ENCODE data around the gene TRIM66. TPM values are rescaled to one million over a fixed set of nuclear protein-coding genes. Genes with fewer than 3 reads are reported as not detected.

TRIM66 gene
- total and polyA plus RNA-seq, 2 donors (not counting 3 experiments of a cell fraction or from before 2014, with no cell fraction given) = 5.5 to 11.7 TPM

- no peak overlapping the region for H3K9ac ChIP-seq (replicated peaks; ENCODE audit: extremely low read depth, insufficient read depth, low read length)
- H3K4me3 ChIP-seq (replicated peaks in 1 of 3; ENCODE audit: insufficient read depth in 1 of 3, low read depth in 1 of 3, low read length in 3 of 3) = no peak overlapping the region
- H3K4me2 ChIP-seq (ENCODE audit: insufficient read depth, low read length) = no peak overlapping the region
- no peaks in the 10 kb centered on the region for H3K4me1 ChIP-seq (ENCODE audit: control insufficient read depth, extremely low read depth, insufficient read depth, low read length)
- no peak overlapping the region for H2AFZ ChIP-seq (ENCODE audit: low read depth, low read length)
- H4K20me1 ChIP-seq (replicated peaks; ENCODE audit: control insufficient read depth, extremely low read depth, insufficient read depth, low read length) = no peaks in the 10 kb centered on the region
- FAIRE-seq (no peak), DNase-seq (ENCODE audit: low read depth, low spot score) (no peak)
- dilution Hi-C loops (cut with MboI; ENCODE audit: extremely low pct_ligation_motif_present, low sequenced_read_pairs) = no loop called here
- H3K27ac ChIP-seq (ENCODE audit: insufficient read depth, low read depth, low read length) = no peak overlapping the region
- intact Hi-C loops (cut with micrococcal nuclease) = no loop called here
- no TSS peak for BruUV-seq (replicated peaks)
- no peaks in the 10 kb centered on the region for H3K79me2 ChIP-seq (ENCODE audit: control insufficient read depth, insufficient read depth, low read length)
- H3K9me3 ChIP-seq (replicated peaks; ENCODE audit: control insufficient read depth, insufficient read depth, low read length) = no peaks in the 10 kb centered on the region
- H3K9me1 ChIP-seq (replicated peaks; ENCODE audit: control insufficient read depth, extremely low read depth, insufficient read depth, low read length) = no peaks in the 10 kb centered on the region
- TF ChIP-seq EZH2 (IDR thresholded peaks at IDR 0.05; ENCODE audit: borderline replicate concordance, low read depth, low read length, severe bottlenecking) (no peak), MAX (IDR thresholded peaks at IDR 0.05; ENCODE audit: insufficient read depth, insufficient read length) (no peak), FOS (IDR thresholded peaks at IDR 0.05; ENCODE audit: borderline replicate concordance, insufficient read depth, low read length) (no peak)
- ChIA-PET POLR2A (no interaction called here), CTCF (interaction anchor here (4.2 kb wide), 1 partner anchor 8 kb away, joined by 20 read pairs; no protein-coding TSS in a partner anchor)
- no peaks in the 10 kb centered on the region for H3K27me3 ChIP-seq (ENCODE audit: control insufficient read depth in 2 of 2, insufficient read depth in 2 of 2, low read length in 2 of 2)
- H3K36me3 ChIP-seq (ENCODE audit: control insufficient read depth in 2 of 2, extremely low read depth in 1 of 2, insufficient read depth in 2 of 2, low read length in 2 of 2) = no peaks in the 10 kb centered on the region
Measured at GRCh38 chr11:8574798-8575197, 107.7 kb downstream of the TRIM66 start.

- intact Hi-C loops (cut with micrococcal nuclease) (no loop called here), dilution Hi-C loops (cut with MboI; ENCODE audit: extremely low pct_ligation_motif_present, low sequenced_read_pairs) (no loop called here)
- no TSS peak for BruUV-seq (replicated peaks)
- no peak overlapping the region for H3K27ac ChIP-seq (ENCODE audit: insufficient read depth, low read depth, low read length)
- no peaks in the 10 kb centered on the region for H3K36me3 ChIP-seq (ENCODE audit: control insufficient read depth in 2 of 2, extremely low read depth in 1 of 2, insufficient read depth in 2 of 2, low read length in 2 of 2)
- no peak overlapping the region for H3K4me3 ChIP-seq (replicated peaks in 1 of 3; ENCODE audit: insufficient read depth in 1 of 3, low read depth in 1 of 3, low read length in 3 of 3)
- TF ChIP-seq EZH2 (IDR thresholded peaks at IDR 0.05; ENCODE audit: borderline replicate concordance, low read depth, low read length, severe bottlenecking) (no peak), MAX (IDR thresholded peaks at IDR 0.05; ENCODE audit: insufficient read depth, insufficient read length) (no peak), FOS (IDR thresholded peaks at IDR 0.05; ENCODE audit: borderline replicate concordance, insufficient read depth, low read length) (no peak), JUN (IDR thresholded peaks at IDR 0.05; ENCODE audit: borderline replicate concordance, insufficient read depth, insufficient read length, low read depth) (no peak), POLR2AphosphoS5 (IDR thresholded peaks at IDR 0.05; ENCODE audit: insufficient read depth, low read depth, low read length) (no peak), MYC (IDR thresholded peaks at IDR 0.05; ENCODE audit: low read depth, low read length) (no peak), GATA2 (IDR thresholded peaks at IDR 0.05; ENCODE audit: insufficient read depth, insufficient read length, low read depth, low read length) (no peak), CTCF (IDR thresholded peaks at IDR 0.05; ENCODE audit: extremely low read depth in 1 of 2, insufficient read depth in 1 of 2, low read depth in 1 of 2, low read length in 2 of 2) (no peak), POLR2A (IDR thresholded peaks at IDR 0.05; ENCODE audit: low read depth, low read length) (no peak)
- H3K79me2 ChIP-seq (ENCODE audit: control insufficient read depth, insufficient read depth, low read length) = no peaks in the 10 kb centered on the region
- ChIA-PET POLR2A (no interaction called here), CTCF (no interaction called here)
- no peaks in the 10 kb centered on the region for H4K20me1 ChIP-seq (replicated peaks; ENCODE audit: control insufficient read depth, extremely low read depth, insufficient read depth, low read length)
- H3K4me1 ChIP-seq (ENCODE audit: control insufficient read depth, extremely low read depth, insufficient read depth, low read length) = no peaks in the 10 kb centered on the region
- no peaks in the 10 kb centered on the region for H3K9me3 ChIP-seq (replicated peaks; ENCODE audit: control insufficient read depth, insufficient read depth, low read length)
- H3K9ac ChIP-seq (replicated peaks; ENCODE audit: extremely low read depth, insufficient read depth, low read length) = no peak overlapping the region
- DNase-seq (ENCODE audit: low read depth, low spot score) (no peak), FAIRE-seq (no peak)
- H3K9me1 ChIP-seq (replicated peaks; ENCODE audit: control insufficient read depth, extremely low read depth, insufficient read depth, low read length) = no peaks in the 10 kb centered on the region
- no peak overlapping the region for H3K4me2 ChIP-seq (ENCODE audit: insufficient read depth, low read length)
- H2AFZ ChIP-seq (ENCODE audit: low read depth, low read length) = no peak overlapping the region
- no peaks in the 10 kb centered on the region for H3K27me3 ChIP-seq (ENCODE audit: control insufficient read depth in 2 of 2, insufficient read depth in 2 of 2, low read length in 2 of 2)
Measured at GRCh38 chr11:8573777-8574176, 108.7 kb downstream of the TRIM66 start.

All from endothelial cell of umbilical vein (primary cell).